Liver (tissue), 3 donors: Measurements from ENCODE around the gene PRRG2.

Experiments
- JUND ChIP-seq, 2 donors: IDR thresholded peaks; 2 replicates each; pipeline ENCODE4 v1.6.1; 2016; ENCODE audit warnings: antibody characterized with exemption in 2 of 2
- YY1 ChIP-seq: IDR thresholded peaks from 2 replicates; pipeline ENCODE4 v1.6.1; 2016; ENCODE audit warnings: antibody characterized with exemption, mild to moderate bottlenecking
- TF ChIP-seq, protein P1 (sequence below): IDR thresholded peaks from 2 replicates; pipeline ENCODE4 v1.6.1; 2016; ENCODE audit warnings: antibody characterized with exemption
- TF ChIP-seq, protein P2 (sequence below): fragments of 150-350 bp; IDR thresholded peaks from 2 replicates; pipeline ENCODE4 v1.5.1; 2017; ENCODE audit warnings: improper control_type of control experiment, low read depth, low read length; ENCODE audit not compliant: missing input control
- donor health status: healthy.
- donor health status: healthy.

DNA sequence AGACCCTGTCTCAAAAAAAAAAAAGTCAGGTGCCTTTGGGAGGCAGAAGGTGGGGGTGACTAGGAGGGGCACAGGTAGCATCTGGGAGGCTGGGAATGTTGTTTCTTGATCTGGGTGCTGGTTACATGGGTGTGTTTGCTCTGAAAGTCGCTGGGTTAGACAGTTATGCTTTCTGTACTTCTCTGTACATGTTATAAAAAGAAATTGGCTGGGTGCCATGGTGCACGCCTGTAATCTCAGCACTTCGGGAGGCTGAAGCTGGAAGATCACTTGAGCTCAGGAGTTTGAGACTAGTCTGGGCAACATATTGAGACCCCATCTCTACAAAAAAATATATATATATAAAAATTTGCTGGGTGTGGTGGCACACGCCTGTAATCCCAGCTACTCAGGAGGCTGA, 15.9 kb upstream of the PRRG2 start:
- TF ChIP-seq, protein P1, sequence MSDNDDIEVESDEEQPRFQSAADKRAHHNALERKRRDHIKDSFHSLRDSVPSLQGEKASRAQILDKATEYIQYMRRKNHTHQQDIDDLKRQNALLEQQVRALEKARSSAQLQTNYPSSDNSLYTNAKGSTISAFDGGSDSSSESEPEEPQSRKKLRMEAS, result no peak
- TF ChIP-seq, protein P2, sequence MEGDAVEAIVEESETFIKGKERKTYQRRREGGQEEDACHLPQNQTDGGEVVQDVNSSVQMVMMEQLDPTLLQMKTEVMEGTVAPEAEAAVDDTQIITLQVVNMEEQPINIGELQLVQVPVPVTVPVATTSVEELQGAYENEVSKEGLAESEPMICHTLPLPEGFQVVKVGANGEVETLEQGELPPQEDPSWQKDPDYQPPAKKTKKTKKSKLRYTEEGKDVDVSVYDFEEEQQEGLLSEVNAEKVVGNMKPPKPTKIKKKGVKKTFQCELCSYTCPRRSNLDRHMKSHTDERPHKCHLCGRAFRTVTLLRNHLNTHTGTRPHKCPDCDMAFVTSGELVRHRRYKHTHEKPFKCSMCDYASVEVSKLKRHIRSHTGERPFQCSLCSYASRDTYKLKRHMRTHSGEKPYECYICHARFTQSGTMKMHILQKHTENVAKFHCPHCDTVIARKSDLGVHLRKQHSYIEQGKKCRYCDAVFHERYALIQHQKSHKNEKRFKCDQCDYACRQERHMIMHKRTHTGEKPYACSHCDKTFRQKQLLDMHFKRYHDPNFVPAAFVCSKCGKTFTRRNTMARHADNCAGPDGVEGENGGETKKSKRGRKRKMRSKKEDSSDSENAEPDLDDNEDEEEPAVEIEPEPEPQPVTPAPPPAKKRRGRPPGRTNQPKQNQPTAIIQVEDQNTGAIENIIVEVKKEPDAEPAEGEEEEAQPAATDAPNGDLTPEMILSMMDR, result no peak
- TF ChIP-seq JUND (IDR thresholded peaks at IDR 0.05) (no peak), YY1 (no peak)
